ENCODE measurements around the gene PCSK9.

- TF ChIP-seq CTCF (IDR thresholded peaks at IDR 0.05) = no peak
- no peak for TF ChIP-seq POLR2A (IDR thresholded peaks at IDR 0.05)
Observed at GRCh38 chr1:55070293-55071164, 31.2 kb downstream of the PCSK9 start.

All from testis (tissue), 2 donors.